ENCODE results near the gene CILP2. TPM values are rescaled to one million over a fixed set of nuclear protein-coding genes. Genes with fewer than 3 reads are reported as not detected.
A peak's percentile ranks its signal among the peaks of the same experiment; 100 is the strongest.

Gene CILP2
- total RNA-seq, 2 experiments from 2014 or later = 0.08 TPM; not detected in 1

GRCh38 chr19:19510432-19510831, 27.6 kb upstream of the CILP2 start:
- H3K4me1 Mint-ChIP-seq = peaks cover under 1% of the 10 kb centered on the region
- no peak for DNase-seq
- ChIA-PET POLR2A (interaction anchor here (1.0 kb wide), 1 partner anchor 21 kb away, joined by 3 read pairs; no protein-coding TSS in a partner anchor), CTCF (interaction anchor here (1.1 to 1.2 kb wide), 2 partner anchors 20 to 21 kb away, joined by 3 to 5 read pairs; no protein-coding TSS in a partner anchor)
- no peaks in the 10 kb centered on the region for H3K9me3 Mint-ChIP-seq
- no peak overlapping the region for H3K4me3 Mint-ChIP-seq
- H3K36me3 Mint-ChIP-seq (ENCODE audit: low read depth) = peaks cover 27% of the 10 kb centered on the region
- H3K27ac Mint-ChIP-seq = peak overlapping the region; percentile 35
- no peaks in the 10 kb centered on the region for H3K27me3 Mint-ChIP-seq

DNA sequence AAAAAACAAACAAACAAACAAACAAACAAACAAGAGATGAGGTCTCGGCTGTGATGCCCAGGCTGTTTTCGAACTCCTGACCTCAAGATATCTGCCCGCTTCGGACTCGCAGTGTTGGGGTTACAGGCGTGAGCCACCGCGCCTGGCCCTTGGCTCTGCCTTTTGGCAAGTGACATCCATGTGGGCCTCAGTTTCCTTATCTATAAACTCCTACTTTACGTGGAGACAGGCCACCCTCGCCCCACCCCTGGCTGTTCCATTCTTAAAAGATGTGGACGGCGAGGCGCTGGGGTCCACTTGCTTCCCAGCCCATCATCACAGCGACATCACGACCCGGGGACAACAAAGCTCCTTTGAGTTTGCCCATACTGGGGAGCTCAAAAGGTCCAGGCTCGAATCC, 24.4 kb upstream of the CILP2 start:
- ChIA-PET POLR2A (no interaction called here), CTCF (interaction anchor here (0.6 kb wide), 1 partner anchor 1305 kb away, joined by 3 read pairs; no protein-coding TSS in a partner anchor)
- Mint-ChIP-seq H3K4me3 (peak overlapping the region; percentile 13), H3K27ac (no peak overlapping the region), H3K36me3 (ENCODE audit: low read depth) (peaks cover 14% of the 10 kb centered on the region), H3K4me1 (peaks cover 18% of the 10 kb centered on the region), H3K27me3 (no peaks in the 10 kb centered on the region), H3K9me3 (no peaks in the 10 kb centered on the region)
- no peak for DNase-seq

DNA sequence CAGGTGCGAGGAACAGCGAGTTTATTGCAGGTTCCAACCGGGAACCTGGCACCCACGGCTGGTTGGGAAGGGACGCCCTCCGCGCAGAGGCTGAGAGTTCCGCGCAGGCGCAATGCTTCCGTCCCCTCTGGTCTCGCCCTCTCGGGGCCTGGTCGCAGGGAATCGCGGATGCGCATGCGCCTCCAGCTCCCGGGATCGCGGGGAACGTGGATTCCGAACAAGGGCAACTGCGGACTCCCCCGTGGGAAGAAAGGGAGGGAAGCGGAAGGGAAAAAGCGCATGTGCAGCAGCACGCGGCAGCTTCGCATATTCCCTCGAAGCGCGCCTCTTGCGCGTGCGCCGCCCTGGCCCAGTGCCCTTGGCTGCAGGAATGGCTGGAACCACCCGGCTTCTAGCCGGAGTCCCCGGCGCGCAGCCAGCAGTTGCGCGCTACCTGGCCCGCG, 23.8 kb upstream of the CILP2 start:
- CTCF ChIA-PET = interaction anchor here (0.6 kb wide), 1 partner anchor 1306 kb away, joined by 3 read pairs; no protein-coding TSS in a partner anchor
- POLR2A ChIA-PET = interaction anchor here (1.3 kb wide), 1 partner anchor 91 kb away, joined by 3 read pairs; no protein-coding TSS in a partner anchor
- no peaks in the 10 kb centered on the region for H3K27me3 Mint-ChIP-seq
- no peaks in the 10 kb centered on the region for H3K9me3 Mint-ChIP-seq
- DNase-seq = no peak
- no peak overlapping the region for H3K4me3 Mint-ChIP-seq
- peaks cover 21% of the 10 kb centered on the region for H3K4me1 Mint-ChIP-seq
- peaks cover 17% of the 10 kb centered on the region for H3K36me3 Mint-ChIP-seq (ENCODE audit: low read depth)
- H3K27ac Mint-ChIP-seq = no peak overlapping the region

- CTCF ChIA-PET = interaction anchor here (0.7 to 2.3 kb wide), 4 partner anchors 17 to 147 kb away, joined by 3 to 11 read pairs (median 4); partner anchors contain the start of gene GATAD2A
- POLR2A ChIA-PET = interaction anchor here (0.7 to 3.0 kb wide), 27 partner anchors 8 to 909 kb away, joined by 3 to 29 read pairs (median 5); partner anchors contain the start of genes ATP13A1, YJEFN3, ZNF101 and ZNF253
- H3K36me3 Mint-ChIP-seq (ENCODE audit: low read depth) = peaks cover 23% of the 10 kb centered on the region
- peaks cover 27% of the 10 kb centered on the region for H3K4me1 Mint-ChIP-seq
- H3K27me3 Mint-ChIP-seq = no peaks in the 10 kb centered on the region
- peak within 1 kb of the TSS; percentile 93 for H3K4me3 Mint-ChIP-seq
- no peak for DNase-seq
- peak within 1 kb of the TSS; percentile 94 for H3K27ac Mint-ChIP-seq
- no peaks in the 10 kb centered on the region for H3K9me3 Mint-ChIP-seq
Observed at GRCh38 chr19:19514881-19515641, 23.0 kb upstream of the CILP2 start, which contains the start of gene TSSK6. Gene TSSK6, minus strand, starts transcription at chr19:19515548. Its CDS starts 121 bp downstream, at chr19:19515427.

GRCh38 chr19:19515642-19516519, 22.2 kb upstream of the CILP2 start, which contains the start of gene NDUFA13:
Gene NDUFA13, plus strand, starts transcription at chr19:19516225. Its CDS starts 14 bp downstream, at chr19:19516239.
- peaks cover 33% of the 10 kb centered on the region for H3K4me1 Mint-ChIP-seq
- ChIA-PET CTCF (interaction anchor here (0.7 to 2.3 kb wide), 8 partner anchors 16 to 158 kb away, joined by 3 to 11 read pairs (median 3); partner anchors contain the start of genes GATAD2A and GMIP), POLR2A (interaction anchor here (0.6 to 3.0 kb wide), 39 partner anchors 8 to 908 kb away, joined by 3 to 29 read pairs (median 4); partner anchors contain the start of genes ATP13A1, GATAD2A, YJEFN3 and ZNF101)
- H3K27ac Mint-ChIP-seq = peak within 1 kb of the TSS; percentile 94
- peaks cover 29% of the 10 kb centered on the region for H3K36me3 Mint-ChIP-seq (ENCODE audit: low read depth)
- H3K4me3 Mint-ChIP-seq = peak within 1 kb of the TSS; percentile 93
- H3K9me3 Mint-ChIP-seq = no peaks in the 10 kb centered on the region
- no peaks in the 10 kb centered on the region for H3K27me3 Mint-ChIP-seq
- peak; percentile 95 for DNase-seq

DNA sequence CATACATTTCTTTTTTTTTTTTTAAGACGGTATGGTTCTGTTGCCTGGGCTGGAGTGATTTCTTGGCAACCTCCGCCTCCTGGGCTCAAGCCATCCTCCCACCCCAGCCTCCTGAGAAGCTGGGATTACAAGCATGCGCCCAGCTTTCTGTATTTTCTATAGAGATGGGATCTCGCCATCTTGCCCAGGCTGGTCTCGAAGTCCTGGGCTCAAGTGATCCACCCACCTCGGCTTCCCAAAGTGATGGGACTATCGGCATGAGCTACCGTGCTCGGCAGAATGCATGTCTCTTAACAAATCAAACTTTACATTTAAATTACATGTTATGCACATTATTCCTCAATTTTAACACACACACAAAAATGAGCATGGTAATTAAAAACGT, 20.8 kb upstream of the CILP2 start:
- peak overlapping the region; percentile 93 for H3K4me3 Mint-ChIP-seq
- H3K36me3 Mint-ChIP-seq (ENCODE audit: low read depth) = peaks cover 31% of the 10 kb centered on the region
- DNase-seq = no peak
- peaks cover 36% of the 10 kb centered on the region for H3K4me1 Mint-ChIP-seq
- peak overlapping the region; percentile 94 for H3K27ac Mint-ChIP-seq
- no peaks in the 10 kb centered on the region for H3K27me3 Mint-ChIP-seq
- ChIA-PET CTCF (interaction anchor here (0.6 to 2.3 kb wide), 4 partner anchors 15 to 127 kb away, joined by 3 to 11 read pairs (median 4); partner anchors contain the start of gene GMIP), POLR2A (interaction anchor here (1.2 to 3.0 kb wide), 6 partner anchors 13 to 349 kb away, joined by 3 to 29 read pairs (median 8); partner anchors contain the start of genes ATP13A1, ZNF253 and ZNF506)
- H3K9me3 Mint-ChIP-seq = no peaks in the 10 kb centered on the region

DNA sequence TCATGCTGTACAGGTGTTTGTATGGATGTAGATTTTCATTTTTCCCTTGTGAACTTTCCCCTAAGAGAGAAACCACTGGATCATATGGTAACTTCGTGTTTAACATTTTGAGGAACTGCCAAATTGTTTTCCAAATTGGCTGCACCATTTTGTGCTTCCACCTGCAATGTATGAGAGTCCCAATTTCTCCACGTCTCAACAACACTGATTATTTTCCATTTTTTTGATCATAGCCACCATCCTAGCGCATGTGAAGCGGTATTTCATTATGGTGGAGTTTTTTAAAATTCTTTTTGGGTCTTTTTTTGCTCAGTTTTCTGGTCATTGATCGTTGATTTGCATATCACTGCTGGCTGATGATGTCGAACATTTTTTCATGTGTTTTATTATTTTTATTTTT, 17.1 kb upstream of the CILP2 start:
- no peak for DNase-seq
- ChIA-PET POLR2A (no interaction called here), CTCF (no interaction called here)
- H3K27me3 Mint-ChIP-seq = no peaks in the 10 kb centered on the region
- no peak overlapping the region for H3K27ac Mint-ChIP-seq
- no peak overlapping the region for H3K4me3 Mint-ChIP-seq
- peaks cover 33% of the 10 kb centered on the region for H3K36me3 Mint-ChIP-seq (ENCODE audit: low read depth)
- H3K4me1 Mint-ChIP-seq = peaks cover 39% of the 10 kb centered on the region
- no peaks in the 10 kb centered on the region for H3K9me3 Mint-ChIP-seq

GRCh38 chr19:19523177-19523576, 14.9 kb upstream of the CILP2 start:
- CTCF ChIA-PET = interaction anchor here (0.6 to 1.3 kb wide), 2 partner anchors 9 to 158 kb away, joined by 3 to 4 read pairs; no protein-coding TSS in a partner anchor
- POLR2A ChIA-PET = no interaction called here

GRCh38 chr19:19524053-19524452, 14.0 kb upstream of the CILP2 start:
- Mint-ChIP-seq H3K4me1 (peaks cover 24% of the 10 kb centered on the region), H3K27ac (no peak overlapping the region), H3K27me3 (no peaks in the 10 kb centered on the region), H3K4me3 (no peak overlapping the region), H3K9me3 (no peaks in the 10 kb centered on the region), H3K36me3 (ENCODE audit: low read depth) (peaks cover 40% of the 10 kb centered on the region)
- POLR2A ChIA-PET = no interaction called here
- no peak for DNase-seq
- CTCF ChIA-PET = interaction anchor here (1.3 kb wide), 1 partner anchor 8 kb away, joined by 4 read pairs; no protein-coding TSS in a partner anchor

More at GRCh38 chr19:19523177-19523576, 14.9 kb upstream of the CILP2 start:
- no peak for DNase-seq
- H3K4me3 Mint-ChIP-seq = no peak overlapping the region
- H3K27ac Mint-ChIP-seq = no peak overlapping the region
- H3K4me1 Mint-ChIP-seq = peaks cover 25% of the 10 kb centered on the region
- no peaks in the 10 kb centered on the region for H3K9me3 Mint-ChIP-seq
- no peaks in the 10 kb centered on the region for H3K27me3 Mint-ChIP-seq
- peaks cover 41% of the 10 kb centered on the region for H3K36me3 Mint-ChIP-seq (ENCODE audit: low read depth)

DNA sequence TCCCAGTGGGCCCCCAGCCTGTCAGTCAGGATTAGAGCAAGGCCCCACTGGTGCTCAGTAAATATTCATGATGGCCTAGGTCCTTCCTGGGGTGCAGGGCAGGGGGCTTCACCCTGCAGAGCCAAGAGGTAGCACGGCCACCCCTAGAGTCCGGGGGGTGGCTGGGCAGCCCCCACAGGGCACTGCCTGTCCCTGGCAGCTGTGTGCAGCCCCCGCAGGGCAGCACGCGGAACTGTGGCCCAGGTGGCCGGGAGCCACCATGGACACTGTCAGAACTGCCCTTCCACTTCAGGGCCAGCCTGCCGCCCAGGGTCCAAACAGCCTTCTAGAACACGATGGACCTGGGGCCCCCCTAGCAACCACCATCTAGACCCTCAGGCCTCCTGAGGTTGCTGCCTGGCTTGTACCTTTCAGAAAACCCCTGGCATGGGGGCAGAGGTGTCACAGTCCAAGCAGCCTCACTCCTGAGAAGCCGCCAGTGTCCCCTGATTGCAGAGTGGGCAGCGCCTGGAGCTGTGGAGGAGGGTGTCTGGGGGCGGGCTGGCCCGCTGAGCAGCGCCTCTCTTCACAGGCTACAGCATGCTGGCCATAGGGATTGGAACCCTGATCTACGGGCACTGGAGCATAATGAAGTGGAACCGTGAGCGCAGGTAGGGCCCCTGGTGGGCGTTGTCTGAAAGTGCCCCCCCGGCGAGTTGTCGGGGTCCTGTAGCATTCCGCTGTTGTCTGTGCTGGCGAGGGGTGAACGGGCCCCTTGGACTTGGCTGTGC, 12.3 kb upstream of the CILP2 start:
- Mint-ChIP-seq H3K9me3 (no peaks in the 10 kb centered on the region), H3K27ac (no peak overlapping the region), H3K4me3 (no peak overlapping the region), H3K27me3 (no peaks in the 10 kb centered on the region), H3K36me3 (ENCODE audit: low read depth) (peaks cover 30% of the 10 kb centered on the region), H3K4me1 (peaks cover 10% of the 10 kb centered on the region)
- ChIA-PET POLR2A (interaction anchor here (0.6 to 2.0 kb wide), 2 partner anchors 10 to 375 kb away, joined by 3 to 9 read pairs; partner anchors contain the start of genes NDUFA13, TSSK6 and ZNF93), CTCF (no interaction called here)
- DNase-seq = no peak

DNA sequence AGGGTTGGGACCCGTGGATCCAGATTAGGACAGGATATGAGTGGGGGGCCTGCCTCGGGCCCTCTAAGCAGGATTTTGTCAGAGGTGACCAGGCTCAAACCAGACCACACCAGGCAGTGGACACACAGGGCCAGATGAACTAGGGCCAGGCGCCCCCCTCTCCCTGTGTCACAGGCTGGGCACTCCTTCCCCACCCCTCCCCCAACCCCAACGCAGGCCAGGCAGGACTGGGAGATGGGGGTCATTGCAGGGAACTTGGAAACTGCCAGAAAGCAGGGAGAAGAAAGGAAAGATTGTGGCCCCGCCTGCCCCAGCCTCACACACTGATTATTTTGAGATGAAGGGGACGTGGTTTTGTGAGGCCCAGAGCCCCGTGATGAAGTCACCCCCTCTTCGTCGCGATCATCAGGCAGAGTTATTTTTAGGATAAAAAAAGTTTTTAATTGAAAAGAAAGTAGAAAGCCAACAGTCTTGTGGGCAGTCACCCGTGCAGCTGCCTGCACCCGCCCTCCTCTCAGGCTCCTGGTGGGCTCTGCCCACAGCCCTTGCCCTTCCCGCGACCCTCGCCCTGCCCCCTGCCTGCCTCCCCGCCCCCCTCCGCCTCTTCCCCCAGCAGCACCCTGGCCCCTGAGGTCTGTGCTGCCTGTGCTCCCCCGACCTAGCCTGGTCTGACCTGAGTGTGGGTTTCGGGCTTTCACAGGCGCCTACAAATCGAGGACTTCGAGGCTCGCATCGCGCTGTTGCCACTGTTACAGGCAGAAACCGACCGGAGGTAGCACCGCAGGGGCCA, 11.3 kb upstream of the CILP2 start:
- ChIA-PET CTCF (no interaction called here), POLR2A (interaction anchor here (2.0 kb wide), 1 partner anchor 11 kb away, joined by 9 read pairs; the partner anchor contains the start of genes NDUFA13 and TSSK6)

More for the DNA sequence above, 11.3 kb upstream of the CILP2 start:
- H3K27ac Mint-ChIP-seq = no peak overlapping the region
- no peak overlapping the region for H3K4me3 Mint-ChIP-seq
- no peaks in the 10 kb centered on the region for H3K27me3 Mint-ChIP-seq
- no peaks in the 10 kb centered on the region for H3K9me3 Mint-ChIP-seq
- H3K36me3 Mint-ChIP-seq (ENCODE audit: low read depth) = peaks cover 26% of the 10 kb centered on the region
- no peak for DNase-seq
- H3K4me1 Mint-ChIP-seq = peaks cover 7% of the 10 kb centered on the region

Measured in activated CD4-positive, alpha-beta memory T cell treated with anti-CD3 and anti-CD28 coated beads, Interleukin-2, amount 10 ng/mL, durations not matched to agents 7 days and 5 days (primary cell).